Progenitor cell of endocrine pancreas (in vitro differentiated cells): ENCODE measurements around the gene TM9SF1. TPM values are rescaled to one million over a fixed set of nuclear protein-coding genes. Genes with fewer than 3 reads are reported as not detected.

Experiments
- DNase-seq: peaks from one replicate; pipeline ENCODE4 v3.0.0; 2021; ENCODE audit warnings: low spot score; ENCODE audit not compliant: unreplicated experiment
- H3K27ac Mint-ChIP-seq: 2 replicates; pipeline ENCODE4 v1.8.0; 2021; ENCODE audit warnings: mild to moderate bottlenecking, moderate library complexity, mixed read lengths
- H3K27me3 Mint-ChIP-seq: 2 replicates; pipeline ENCODE4 v1.8.0; 2021; ENCODE audit warnings: mixed read lengths
- H3K36me3 Mint-ChIP-seq: 2 replicates; pipeline ENCODE4 v1.8.0; 2022; ENCODE audit warnings: mixed read lengths; ENCODE audit not compliant: insufficient read depth
- H3K4me1 Mint-ChIP-seq: 2 replicates; pipeline ENCODE4 v1.8.0; 2021; ENCODE audit warnings: low read depth, mixed read lengths
- H3K4me3 Mint-ChIP-seq: 2 replicates; pipeline ENCODE4 v1.8.0; 2021; ENCODE audit warnings: low read depth, mild to moderate bottlenecking, moderate library complexity, mixed read lengths
- H3K9me3 Mint-ChIP-seq: 2 replicates; pipeline ENCODE4 v1.8.0; 2021; ENCODE audit warnings: low read depth, mixed read lengths
- CTCF ChIP-seq: fragments of 200-600 bp; sonication (generic); IDR thresholded peaks from one replicate; pipeline ENCODE4 v1.5.0; 2021; ENCODE audit warnings: antibody characterized with exemption, mild to moderate bottlenecking; ENCODE audit not compliant: unreplicated experiment
- total RNA-seq: library from RNA; stranded (reverse); gene quantifications from 2 replicates; pipeline ENCODE4 v1.2.1, GENCODE V29; 2021

TM9SF1 gene
- total RNA-seq, 1 donor from 2014 or later, result 56.2 TPM

GRCh38 chr14:24235804-24236688 lies 40.8 kb upstream of the TM9SF1 start:
- no peaks in the 10 kb centered on the region for H3K27me3 Mint-ChIP-seq
- peak overlapping the region; percentile 9 for H3K27ac Mint-ChIP-seq
- H3K36me3 Mint-ChIP-seq, result peaks cover 24% of the 10 kb centered on the region

GRCh38 chr14:24234095-24235005 lies 39.1 kb upstream of the TM9SF1 start:
- Mint-ChIP-seq H3K27me3 (no peaks in the 10 kb centered on the region), H3K4me3 (peak overlapping the region; percentile 98), H3K9me3 (no peaks in the 10 kb centered on the region), H3K4me1 (peaks cover 17% of the 10 kb centered on the region), H3K36me3 (peaks cover 21% of the 10 kb centered on the region), H3K27ac (no peak overlapping the region)
- TF ChIP-seq CTCF, result no peak
- DNase-seq, result no peak

More at GRCh38 chr14:24235804-24236688, 40.8 kb upstream of the TM9SF1 start:
- TF ChIP-seq CTCF, result no peak
- H3K4me1 Mint-ChIP-seq, result peaks cover 17% of the 10 kb centered on the region
- no peaks in the 10 kb centered on the region for H3K9me3 Mint-ChIP-seq
- DNase-seq, result no peak
- no peak overlapping the region for H3K4me3 Mint-ChIP-seq

- Mint-ChIP-seq H3K27me3 (no peaks in the 10 kb centered on the region), H3K36me3 (peaks cover 20% of the 10 kb centered on the region), H3K9me3 (no peaks in the 10 kb centered on the region), H3K4me3 (peak overlapping the region; percentile 98), H3K4me1 (peaks cover 17% of the 10 kb centered on the region), H3K27ac (peak overlapping the region; percentile 97)
- no peak for DNase-seq
- no peak for TF ChIP-seq CTCF
Measured at GRCh38 chr14:24233538-24233866, 38.3 kb upstream of the TM9SF1 start.

- Mint-ChIP-seq H3K27me3 (no peaks in the 10 kb centered on the region), H3K4me3 (peak within 1 kb of the TSS; percentile 98), H3K36me3 (peaks cover 15% of the 10 kb centered on the region), H3K27ac (peak within 1 kb of the TSS; percentile 97), H3K9me3 (no peaks in the 10 kb centered on the region), H3K4me1 (peaks cover 17% of the 10 kb centered on the region)
- DNase-seq, result no peak
- TF ChIP-seq CTCF, result no peak
Measured at GRCh38 chr14:24232645-24233537, 37.6 kb upstream of the TM9SF1 start, which contains the start of gene GMPR2. GMPR2 (plus strand) TSS chr14:24232929; CDS start chr14:24233254, 325 bp downstream.
